GM12865 (cell line): ENCODE results near the gene GORAB.

Experiments used
- DNase-seq: peaks from one replicate; pipeline ENCODE4 v3.0.0; 2010; ENCODE audit warnings: low read depth
- H3K4me3 ChIP-seq: 2 replicates; pipeline ENCODE4 v1.5.1; 2011; ENCODE audit warnings: mild to moderate bottlenecking, low read depth, low read length, control low read depth
- CTCF ChIP-seq: IDR thresholded peaks from 2 replicates; pipeline ENCODE4 v1.5.1; 2011; ENCODE audit warnings: low read length, control low read depth, low read depth, inconsistent platforms; ENCODE audit not compliant: insufficient read depth; ENCODE audit errors: missing control alignments

The GORAB gene

GRCh38 chr1:170568197-170568596, 36.2 kb downstream of the GORAB start:
- TF ChIP-seq CTCF, result no peak

DNA sequence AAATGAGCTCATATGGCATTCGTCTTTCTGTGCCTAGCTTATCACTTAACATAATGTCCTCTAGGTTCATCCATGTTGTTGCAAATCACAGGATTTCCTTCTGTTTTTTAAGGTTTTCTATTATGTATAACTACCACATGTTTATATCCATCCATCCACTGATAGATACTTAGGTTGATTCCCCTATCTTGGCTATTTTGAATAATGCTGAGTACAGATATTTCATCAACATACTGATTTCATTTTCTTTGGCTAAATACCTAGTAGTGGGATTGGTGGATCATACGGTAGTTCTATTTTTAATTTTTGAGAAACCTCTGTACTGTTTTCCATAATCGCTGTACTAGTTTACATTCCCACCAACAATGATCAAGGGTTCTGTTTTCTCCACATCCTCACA, 45.0 kb downstream of the GORAB start:
- no peak for TF ChIP-seq CTCF
- no peak for DNase-seq
- no peak overlapping the region for H3K4me3 ChIP-seq

More at GRCh38 chr1:170568197-170568596, 36.2 kb downstream of the GORAB start:
- DNase-seq, result no peak
- H3K4me3 ChIP-seq, result no peak overlapping the region

DNA sequence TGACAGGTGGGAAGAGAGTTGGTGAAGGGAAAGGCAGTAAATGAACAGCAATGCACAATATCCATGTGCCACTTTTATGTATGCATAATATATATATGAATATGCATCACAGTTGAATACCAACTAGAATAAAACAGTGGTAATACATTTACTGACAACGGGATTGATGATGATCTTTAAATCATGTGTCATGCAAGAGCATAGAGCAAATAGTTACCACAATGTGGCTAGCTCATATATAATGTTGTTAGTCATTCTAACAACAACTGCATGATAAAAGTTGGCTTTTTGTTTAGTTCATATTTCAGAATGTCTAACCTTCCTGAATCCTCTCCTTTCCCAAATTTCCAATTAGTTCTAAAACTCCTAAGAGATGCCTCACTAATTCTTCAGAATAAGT, 46.4 kb downstream of the GORAB start:
- TF ChIP-seq CTCF, result no peak
- H3K4me3 ChIP-seq, result no peak overlapping the region
- DNase-seq, result no peak

GRCh38 chr1:170580636-170581440, 48.9 kb downstream of the GORAB start:
- no peak for TF ChIP-seq CTCF
- DNase-seq, result no peak
- H3K4me3 ChIP-seq, result no peak overlapping the region

DNA sequence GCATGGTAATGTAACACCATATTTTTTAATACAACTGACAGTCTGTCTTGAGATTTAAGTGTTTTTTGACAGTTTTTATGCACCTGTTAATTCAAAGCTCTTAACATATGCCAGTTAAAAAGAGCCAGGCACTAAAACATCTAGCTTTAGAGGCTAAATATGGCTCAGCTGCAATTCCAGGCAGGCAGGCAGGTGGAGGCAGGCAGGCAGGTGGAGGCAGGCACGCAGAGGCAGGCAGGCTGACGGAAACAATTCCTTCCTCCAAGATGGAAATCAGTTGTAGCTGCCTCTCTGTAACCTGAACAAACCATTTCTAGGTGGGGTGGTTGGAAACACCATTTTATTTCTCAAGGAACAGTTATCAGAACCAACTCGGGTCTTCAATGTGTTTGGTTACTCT, 51.2 kb downstream of the GORAB start:
- no peak for TF ChIP-seq CTCF
- no peak for DNase-seq
- no peak overlapping the region for H3K4me3 ChIP-seq

DNA sequence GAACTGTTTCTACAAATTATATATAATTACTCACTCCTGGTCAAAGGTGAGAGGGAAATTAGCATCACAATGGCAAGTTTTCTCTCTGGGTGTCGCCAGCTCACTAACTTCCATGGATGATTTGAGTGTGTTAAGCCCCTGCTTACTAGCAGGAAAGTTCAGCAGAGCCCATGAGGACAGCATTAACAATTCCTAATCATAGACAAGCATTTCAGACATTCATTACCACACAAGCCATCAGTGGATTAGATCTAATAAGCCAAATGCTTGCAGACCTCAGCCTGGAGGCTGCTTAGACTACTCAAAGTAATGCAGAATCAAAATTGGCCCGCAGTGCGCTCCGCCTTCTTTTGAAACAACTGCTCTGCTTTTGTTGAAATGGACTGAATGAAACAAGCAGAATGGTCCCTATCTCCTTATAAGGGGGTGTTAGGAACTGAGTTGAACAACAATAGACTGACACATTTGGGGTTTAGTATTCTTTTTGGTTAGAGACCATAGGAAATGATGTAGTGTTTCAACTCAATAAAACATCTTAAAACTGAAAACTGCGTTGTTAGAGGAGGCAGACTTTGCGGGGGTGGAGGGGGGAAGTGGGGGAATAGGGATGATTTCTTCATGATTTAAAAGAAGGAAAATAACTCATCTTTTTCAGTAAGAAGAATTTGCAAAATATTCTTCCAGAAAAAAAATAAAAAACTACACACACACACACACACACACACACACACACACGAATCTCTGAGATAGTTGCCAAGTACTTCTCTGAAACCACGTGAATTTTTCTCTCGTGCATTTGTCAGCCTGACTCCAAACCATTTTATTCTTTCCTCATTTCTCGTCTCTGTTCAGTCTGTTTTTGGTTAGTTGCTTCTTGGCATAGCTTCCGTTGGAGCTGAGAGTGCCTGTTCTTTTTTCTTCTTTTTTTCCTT, 54.6 kb downstream of the GORAB start:
- no peak for DNase-seq
- no peak overlapping the region for H3K4me3 ChIP-seq
- no peak for TF ChIP-seq CTCF
